Stimulated activated CD8-positive, alpha-beta memory T cell treated with anti-CD3 and anti-CD28 coated beads, Interleukin-7, amount 100 ng/mL, for 4 hours (primary cell): ENCODE results near the gene ANGEL1.

Source experiments
- DNase-seq, 2 donors: peaks; one replicate each; pipeline ENCODE4 v3.0.0-alpha.2; 2020; ENCODE audit warnings: low read depth in 2 of 2

ANGEL1 gene

DNA sequence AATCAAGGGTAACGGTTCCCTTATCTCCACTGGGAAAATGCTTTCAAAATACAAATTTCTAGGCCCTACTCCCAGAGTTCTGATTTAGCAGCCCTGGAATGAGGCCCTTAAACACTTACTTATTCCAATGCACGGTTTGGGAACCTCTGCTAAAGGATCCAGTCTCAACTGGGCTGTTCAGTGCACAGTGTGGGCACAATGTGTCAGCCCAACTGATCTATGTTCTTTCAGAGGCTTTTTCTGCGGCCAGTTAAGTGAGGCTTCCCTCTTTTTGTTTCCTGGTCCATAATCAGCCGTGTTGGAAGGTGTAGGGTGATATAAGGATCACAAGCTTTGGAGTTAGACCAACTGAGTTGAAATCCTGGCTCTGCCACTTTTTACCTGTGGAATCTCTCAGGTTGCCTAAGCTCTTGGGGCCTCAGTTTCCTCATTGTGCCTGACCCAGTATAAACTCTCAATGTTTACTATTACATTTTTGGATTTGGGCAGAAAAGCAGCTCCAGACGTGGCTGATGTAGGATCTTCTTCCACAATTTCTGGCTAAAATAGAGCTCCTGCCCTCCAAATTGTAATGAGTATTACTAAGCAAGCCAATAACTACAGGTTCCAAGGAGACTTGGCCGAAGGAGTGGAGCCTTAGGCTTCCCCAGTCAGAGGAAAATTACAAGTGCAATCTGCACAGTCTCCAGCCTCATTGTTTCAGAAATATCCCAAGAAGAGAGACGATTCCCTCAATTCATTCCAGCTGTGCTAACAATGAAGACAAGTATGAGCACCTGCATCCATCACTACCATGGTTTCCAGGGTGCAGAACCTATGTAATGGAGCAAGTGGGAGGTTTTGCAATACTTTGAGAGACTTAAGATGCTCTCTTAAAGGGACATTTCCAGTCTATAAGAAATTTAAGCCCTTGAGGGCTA is 2.3 kb upstream of the ANGEL1 start:
- DNase-seq: no peak

DNA sequence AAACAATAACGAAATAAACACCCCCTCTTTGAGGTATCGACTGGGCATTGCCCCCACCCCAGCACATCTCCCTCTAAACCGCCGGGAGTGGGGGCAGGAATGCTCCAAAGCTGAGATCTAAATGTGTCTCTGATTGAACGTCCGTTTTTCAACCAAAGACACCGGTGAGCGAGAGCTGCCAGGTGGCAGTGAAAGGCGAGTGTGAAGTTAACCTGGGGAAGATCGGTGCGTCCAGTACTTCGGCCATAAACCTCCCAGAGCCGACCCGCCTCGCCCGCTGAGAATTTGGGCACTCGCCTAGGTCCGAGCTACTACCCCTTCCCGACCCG is 625 bp downstream of the ANGEL1 start:
- DNase-seq: no peak

DNA sequence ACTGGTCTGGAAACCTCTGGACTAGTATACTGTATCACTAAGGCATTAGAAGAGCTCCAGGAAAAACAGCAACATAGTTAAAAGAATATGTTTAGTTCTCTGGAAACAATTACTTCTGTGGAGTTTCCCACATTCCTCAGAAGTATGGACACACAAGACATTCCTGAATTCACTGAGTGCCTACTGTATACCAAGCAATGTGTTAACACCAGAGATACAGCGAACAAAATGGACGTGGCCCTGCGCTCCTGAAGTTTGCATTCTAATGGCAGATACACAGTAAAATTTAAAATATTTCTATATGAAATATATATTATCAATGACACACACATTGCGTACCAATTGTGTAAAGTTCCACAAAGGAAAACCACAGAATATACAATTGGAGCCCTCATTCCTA is 1.1 kb downstream of the ANGEL1 start:
- DNase-seq: no peak

DNA sequence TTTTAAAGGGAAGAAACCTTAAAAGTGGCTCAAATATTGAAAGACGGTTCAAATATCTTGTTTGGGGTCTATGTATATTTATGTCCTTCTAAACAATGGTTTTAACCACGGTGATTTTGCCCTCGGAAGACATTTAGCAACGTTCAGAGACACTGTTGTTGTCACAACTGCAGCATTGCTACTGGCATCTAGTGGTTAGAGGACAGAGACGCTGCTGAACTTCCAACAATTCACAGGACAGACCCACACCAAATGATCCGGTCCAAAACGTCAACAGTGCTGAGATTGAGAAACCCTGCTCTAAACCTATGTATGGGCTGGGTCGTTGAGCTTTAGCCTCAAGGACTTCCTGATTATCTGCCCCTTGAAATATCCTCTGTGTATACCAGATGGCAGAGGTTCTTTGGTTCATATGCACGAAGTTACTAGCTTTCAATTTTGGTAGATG is 1.7 kb downstream of the ANGEL1 start:
- no peak for DNase-seq

DNA sequence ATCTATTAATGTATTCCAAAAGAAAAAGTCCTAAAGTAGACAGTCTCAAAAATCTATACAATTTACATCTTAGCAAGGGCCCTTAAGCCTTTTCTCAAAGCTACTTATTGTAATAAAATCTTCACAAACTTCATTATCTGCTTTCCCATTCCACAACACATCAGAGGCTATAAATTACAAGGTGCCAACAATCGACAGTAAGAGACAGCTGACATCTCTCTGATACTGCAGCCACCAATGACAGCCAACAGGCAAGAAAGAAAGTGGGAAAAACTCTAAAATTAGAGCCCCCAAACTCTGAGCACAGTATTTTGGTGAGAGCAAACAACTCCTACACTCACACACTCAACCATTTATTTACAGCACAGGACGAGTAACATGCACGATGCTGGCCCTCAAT is 2.2 kb downstream of the ANGEL1 start:
- DNase-seq: no peak

DNA sequence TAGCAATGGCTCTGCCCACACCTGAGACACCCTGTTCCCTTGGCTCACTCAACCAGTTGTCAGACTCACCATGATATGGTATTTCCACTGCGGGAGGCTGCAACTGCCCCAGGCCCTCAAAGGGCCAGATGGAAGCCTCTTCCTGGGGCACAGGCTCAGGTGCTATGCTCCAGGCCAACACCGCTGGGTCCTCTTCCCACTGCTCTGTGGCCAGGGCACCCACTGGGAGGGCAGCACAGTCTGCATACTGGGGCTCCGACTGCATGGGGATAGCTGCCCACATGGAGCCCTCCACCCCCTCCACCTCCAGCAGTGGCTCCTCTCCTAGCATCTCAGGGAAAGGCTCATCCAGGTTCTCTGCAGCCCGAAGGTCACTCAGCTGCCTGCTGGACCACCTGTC is 3.7 kb downstream of the ANGEL1 start:
- no peak for DNase-seq

DNA sequence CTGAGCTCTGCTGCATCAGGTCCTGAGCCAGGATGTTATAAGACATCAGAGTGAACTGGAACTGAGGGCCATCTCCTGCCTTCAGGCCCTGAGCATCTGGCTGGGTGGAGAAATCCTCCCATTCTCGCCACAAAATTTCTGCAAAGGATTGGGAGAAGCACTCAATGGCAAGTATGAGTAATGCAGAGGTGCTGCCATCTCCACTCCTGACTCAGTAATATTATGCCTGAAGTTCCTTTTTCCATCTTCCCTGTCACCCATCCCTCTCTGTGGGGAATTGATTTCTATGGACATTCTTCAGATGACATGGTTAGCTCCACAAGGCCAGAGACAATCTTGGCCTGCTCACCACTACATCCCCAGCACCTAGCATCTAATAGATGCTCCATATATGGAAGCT is 4.7 kb downstream of the ANGEL1 start:
- DNase-seq: no peak

DNA sequence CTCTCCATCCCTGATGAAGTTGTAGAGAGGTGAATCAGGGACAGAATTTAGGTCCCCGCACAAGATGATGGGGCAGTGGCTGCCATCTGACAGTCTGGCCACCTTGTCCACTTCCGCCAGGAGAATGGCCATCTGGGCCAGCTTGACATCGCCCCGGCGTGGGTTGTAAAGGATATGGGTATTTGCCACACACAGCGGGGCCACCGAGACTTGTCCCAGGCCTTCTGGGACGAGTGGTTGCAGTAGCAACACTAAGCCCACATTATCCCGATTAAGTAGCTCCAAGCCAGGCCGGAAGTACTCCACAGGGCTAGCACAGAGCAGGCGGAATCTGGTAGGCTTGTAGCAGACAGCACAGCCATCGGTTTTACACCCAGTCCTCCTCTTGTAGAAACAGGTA is 6.2 kb downstream of the ANGEL1 start:
- DNase-seq: no peak

DNA sequence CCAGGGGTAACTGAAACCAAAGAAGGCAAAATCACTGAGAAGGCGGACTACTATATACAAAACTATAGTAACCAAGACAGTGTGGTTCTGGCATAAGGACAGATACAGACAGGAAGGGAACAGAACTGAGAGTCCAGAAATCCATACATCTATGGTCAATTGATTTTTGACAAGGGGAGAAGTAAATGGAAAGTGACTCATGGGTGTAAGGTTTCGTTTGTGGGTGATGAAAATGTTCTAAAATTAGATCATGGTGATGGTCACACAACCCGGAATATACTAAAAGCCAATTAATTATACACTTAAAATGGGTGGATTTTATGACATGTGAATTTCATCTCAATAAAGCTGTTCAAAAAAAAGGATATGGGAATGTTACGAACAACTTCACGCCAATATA is 18.7 kb downstream of the ANGEL1 start:
- DNase-seq: no peak

DNA sequence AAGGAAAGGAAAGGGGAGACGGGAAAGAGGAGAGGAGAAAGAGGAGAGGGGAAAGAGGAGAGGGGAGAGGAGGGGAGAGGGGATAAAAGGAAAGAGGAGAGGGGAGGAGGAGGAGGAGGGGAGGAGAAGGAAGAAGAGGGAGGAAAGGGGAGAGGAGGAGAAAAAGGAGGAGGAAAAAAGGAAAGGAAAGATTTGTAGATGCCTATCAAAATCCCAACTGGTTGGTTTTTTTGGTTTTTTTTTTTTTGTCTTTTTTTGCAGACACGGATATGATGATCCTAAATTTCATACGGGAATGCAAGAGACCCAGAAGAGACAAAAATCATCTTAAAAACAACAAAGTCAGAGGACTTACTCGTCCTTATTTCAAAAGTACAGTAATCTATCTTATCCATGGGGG is 19.4 kb downstream of the ANGEL1 start:
- no peak for DNase-seq

DNA sequence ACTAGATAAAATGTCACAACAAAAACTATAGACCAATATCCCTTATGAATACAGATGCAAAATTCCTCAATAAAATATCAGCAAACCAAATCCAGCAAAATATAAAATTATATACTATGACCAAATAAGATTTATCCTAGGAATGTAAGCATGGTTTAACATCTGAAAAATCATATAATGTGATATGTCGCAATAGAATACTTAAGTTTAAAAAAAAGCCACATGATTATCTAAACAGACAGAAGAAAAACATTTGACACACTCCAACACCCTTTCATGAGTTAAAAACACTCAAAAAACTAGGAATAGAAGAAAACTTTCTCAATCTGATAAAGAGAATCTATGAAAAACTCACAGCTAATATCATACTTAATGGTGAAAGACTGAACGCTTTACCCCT is 20.3 kb downstream of the ANGEL1 start:
- DNase-seq: no peak

DNA sequence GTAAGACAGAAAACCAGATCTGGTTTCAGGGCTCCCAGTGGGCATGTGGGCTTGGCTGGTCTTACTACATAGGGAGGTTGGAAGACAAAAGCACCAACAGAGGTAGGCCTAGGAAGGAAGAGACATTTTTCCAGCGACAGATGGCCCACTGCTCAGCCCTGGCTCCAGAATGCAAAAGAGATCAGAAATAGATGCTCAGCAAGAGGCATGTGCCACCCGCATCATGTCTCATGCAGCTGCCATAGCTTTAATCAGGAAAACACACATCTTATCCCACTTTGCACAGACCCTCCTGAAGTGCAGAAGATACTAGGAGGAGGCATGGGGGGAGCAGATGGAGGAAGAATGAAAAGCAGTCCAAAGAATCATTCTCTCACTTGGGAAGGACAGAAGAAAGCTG is 26.1 kb downstream of the ANGEL1 start:
- no peak for DNase-seq

DNA sequence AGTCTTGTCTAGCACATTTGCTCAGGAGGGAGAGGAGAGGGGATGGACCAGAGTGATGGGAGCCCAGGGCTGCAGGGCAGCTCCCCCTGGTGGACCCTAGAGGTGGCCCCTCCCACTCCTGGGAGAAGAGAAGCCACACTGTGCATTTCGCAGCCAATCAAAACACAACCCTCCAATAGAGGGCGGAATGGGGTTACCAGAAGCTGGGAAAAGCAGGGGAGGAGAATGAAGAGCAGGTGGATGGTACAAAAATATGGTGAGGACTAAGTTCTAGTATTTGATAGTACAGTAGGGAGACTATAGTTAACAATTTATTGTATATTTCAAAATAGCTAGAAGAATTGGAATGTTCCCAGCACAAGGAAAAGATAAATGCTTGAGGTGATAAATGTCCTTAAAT is 27.8 kb downstream of the ANGEL1 start:
- DNase-seq: peak in 1 of 2 donors; percentile 30

DNA sequence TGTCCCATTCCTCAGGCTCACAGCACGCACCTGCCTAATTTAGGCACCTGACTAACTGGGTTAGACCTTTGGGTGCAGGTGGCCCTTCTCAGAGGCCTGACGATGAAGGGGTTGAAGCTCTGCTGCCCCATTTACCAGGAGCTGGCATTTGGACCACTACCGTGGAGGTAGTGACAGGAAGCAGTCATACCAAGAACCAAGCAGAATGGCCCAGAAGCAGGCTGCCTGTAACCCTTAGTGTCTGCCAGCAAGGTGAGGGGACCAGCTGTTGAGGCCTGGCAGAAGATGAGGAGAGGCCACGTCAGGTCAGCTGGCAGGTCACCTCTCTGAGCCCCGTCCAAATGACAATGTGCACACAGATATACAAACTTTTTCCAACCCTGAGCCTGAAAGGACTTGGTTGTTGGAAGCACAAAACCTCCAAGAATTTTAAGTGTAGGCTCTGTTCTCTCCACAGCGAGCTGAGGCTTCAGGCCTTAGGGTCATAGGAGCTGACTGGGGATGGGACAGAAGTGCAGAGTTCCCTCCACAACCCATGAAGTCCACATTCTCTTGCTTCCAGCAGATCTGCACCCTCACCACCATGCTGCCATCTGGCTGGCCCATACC is 28.3 kb downstream of the ANGEL1 start:
- DNase-seq: no peak

DNA sequence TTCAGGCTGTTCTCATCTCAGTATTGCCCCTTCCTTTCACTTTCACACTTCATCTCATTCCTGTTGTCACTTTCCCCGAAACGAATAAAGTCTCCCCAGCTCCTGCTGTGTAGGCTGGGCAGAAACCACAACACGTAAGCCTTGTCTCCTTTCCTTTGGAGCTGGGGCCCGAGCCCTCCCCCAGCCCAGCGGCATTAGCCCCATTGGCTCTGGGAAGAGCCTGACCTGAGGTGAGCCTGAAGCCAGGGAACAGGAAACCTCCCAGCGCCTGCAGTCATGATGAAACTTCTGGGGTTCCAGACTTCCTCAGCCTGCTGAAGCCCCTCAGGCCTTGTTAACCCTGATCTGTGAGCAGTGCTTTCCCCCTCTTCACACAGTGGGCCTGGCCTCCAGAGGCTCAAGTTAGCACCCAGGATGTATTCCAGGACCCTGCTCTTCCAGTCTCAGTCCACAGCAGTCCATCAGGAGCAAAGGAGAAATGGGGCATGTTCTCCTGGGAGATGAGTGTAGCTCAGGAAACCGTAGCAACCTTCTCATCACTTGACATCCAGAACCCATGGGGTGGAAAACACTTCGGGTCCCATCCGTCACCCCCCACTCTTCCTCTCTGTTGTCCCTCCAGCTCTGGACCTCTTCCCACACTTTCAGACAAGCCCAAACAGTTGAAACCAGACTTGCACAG is 29.7 kb downstream of the ANGEL1 start:
- no peak for DNase-seq

DNA sequence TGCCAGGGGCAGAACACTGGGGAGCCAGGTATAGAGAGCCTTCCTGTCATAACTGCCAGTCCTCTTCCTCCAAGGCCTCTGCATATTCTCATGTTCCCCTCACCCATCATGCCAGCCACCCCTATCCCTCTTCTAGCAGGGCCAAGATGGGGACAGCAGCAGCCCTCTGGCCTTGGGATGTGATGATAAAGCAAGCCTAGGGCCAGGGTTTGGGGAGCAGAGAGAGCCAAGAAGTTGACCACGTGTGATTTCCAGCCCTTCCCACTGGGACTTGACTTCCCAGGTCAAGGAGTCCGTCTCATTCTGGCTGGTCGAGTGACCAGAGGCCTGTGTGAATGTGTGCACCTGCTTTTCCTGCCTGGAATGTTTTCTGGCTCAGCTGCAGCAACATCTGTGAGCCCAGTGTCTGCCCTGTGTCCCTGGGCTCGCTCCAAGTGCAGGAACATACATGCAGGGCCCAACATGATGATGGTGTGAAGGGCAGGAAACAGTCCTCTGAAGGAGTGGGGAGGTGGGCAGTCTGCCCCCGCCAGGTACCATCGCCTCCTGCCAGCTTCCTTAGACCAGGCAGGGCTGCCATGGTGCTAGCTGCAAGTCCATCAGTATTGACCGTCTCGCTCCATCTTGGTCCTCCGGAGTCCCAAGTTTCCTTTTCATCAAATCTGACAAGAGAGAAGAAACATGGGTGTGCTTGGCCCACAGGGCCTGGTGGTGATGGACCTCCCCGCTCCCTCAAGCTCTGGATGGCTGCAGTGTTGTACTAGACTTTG is 30.4 kb downstream of the ANGEL1 start:
- no peak for DNase-seq

DNA sequence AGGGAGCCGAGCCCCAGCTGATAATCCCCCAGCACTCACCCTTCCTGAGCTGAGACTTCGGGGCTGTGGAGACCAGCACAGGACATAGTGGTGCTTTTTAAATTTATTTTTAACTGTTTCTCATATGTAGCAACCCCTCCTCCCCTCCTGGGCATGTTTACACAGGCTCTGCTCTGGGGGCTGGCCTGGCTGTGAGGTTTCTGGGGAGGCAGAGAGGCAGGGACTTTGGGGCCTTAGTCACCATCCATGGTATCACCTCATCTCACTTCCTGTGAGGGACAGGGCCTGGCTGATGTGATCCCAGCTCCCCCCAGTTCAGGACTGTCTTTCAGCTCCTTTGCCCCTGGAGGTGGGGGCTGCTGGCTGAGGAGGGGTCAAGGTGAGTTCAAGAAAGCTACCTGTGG is 31.0 kb downstream of the ANGEL1 start:
- no peak for DNase-seq

DNA sequence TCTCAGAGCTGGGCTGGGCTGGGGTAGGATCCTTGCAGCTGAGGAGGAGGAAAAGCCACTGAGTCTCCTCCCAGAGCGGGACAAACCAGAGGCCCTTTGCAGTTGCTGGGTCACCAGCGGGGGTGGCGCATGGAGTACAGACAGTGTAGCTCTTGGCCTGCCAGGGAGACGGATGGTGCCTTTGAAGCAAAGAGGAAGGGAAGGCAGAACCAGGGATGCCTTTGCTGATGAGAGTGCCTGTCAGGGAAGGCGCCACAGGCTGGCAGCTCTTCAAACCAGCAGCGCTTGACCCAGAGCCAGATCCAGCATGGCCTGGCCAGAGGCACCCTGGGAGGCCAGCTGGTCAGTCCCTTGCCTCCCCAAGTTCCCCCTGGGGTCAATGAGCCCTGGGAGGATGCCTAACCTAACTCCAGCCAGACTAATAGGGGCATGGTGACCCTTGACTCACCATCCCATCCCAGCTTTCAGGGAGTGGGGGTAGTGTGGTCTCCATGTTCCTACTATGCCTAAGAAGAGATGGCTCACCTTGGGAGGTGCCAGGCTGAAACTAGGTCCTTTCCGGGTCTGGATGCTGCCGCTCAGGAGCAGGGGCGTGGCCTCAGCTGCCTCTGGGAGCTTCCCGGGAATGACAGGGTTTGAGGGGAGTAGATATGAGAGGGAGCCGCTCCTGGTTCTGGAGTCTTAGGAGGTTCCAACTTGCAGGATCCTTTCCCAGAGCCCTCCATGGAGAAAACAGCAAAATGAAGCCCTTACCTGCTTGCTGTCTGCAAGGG is 31.6 kb downstream of the ANGEL1 start:
- DNase-seq: no peak

DNA sequence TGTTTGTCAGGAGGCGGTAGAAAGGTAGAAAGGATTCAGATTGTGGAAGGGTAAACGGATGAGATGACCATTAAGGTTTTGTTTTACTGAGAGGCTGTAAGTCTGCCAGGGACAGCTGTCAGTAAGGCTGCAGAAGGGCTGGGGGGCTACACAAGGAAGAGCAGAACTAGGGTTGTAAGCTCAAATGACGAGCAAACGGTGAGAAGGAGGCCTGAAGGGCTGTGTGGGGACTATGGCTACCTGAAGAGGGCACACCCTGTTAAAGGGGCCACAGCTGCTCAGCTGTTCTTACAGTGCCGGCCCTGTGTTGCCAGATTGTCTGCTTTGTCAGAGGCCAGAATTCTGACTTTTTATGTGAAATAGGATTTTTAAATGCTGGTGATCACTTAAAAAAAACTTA is 32.3 kb downstream of the ANGEL1 start:
- no peak for DNase-seq

DNA sequence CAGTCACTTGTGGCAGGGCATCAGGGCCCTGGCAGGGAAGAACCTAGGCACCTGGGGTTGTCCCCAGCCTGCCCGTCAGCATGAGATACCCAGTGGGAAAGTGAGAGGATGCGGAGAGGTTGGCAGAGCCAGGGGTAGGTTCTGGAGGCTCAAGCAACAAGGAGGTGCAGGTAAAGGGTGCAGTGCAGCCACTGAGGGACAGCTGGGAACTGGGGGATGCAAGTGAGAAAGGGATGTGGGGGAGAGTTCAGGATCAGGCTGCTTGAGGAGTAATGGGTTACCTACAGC is 32.7 kb downstream of the ANGEL1 start:
- DNase-seq: no peak

DNA sequence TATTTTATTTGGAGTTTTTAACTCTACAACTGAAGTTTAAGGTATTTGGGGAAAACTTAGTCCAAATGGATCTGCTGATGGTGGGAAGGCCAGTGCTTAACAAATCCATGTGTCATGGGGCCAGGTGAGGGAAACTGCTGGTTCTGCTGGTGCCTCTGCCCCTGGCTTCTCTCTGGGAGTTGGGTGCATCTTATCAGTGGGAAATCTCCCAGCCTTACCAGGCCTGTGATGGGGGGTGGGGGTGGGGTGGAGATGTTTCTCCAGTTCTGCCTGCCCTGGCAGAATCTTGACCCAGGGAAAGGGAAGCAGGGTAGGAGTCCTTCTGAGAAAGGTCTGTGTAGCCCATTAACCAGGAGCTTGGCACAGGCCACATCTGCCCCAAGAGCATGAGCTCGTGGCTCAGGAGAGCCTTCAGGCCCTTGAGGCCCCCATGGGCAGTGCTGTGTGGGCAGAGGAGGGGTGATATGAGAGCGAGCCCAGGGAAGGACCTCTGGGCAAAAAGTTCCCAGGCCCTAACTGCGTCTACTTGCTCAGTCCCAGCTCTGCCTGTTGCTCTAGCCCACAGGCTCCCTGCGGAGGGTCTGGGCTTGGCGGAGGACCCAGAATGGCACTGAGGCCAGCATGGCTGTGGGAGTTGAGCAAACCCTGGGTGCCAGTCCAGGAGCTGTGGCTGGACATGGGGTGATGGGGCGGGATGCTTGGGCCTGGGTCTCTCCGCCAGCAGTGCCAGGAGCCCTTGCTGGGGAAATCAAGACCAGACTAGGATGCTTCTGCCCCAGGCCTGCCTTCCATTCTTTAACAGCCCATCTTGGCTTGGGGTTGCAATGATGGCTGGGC is 33.2 kb downstream of the ANGEL1 start:
- DNase-seq: no peak
